Stimulated activated effector memory CD8-positive, alpha-beta T cell treated with anti-CD3 and anti-CD28 coated beads, Interleukin-12 subunit alpha, Interleukin-12 subunit beta, amount 100 ng/mL, for 72 hours (primary cell): ENCODE measurements around the gene TCL1B.
"Not testable (repeated sequence)": the region's sequence is repeated elsewhere in the genome, so short reads cannot be mapped to it uniquely, and the experiment has no call there.

Source experiments
- ATAC-seq: fragments of 150-1000 bp; cut with Tn5 transposase; 2 replicates; pipeline ENCODE4 v1.10.0; 2021
- DNase-seq, 2 donors: peaks; one replicate each; pipeline ENCODE4 v3.0.0; 2021 to 2022; ENCODE audit warnings: low spot score in 2 of 2
- H3K27ac Mint-ChIP-seq: one replicate; pipeline ENCODE4 v1.8.0; 2022; ENCODE audit warnings: mild to moderate bottlenecking, mixed read lengths
- H3K36me3 Mint-ChIP-seq: one replicate; pipeline ENCODE4 v1.8.0; 2022; ENCODE audit warnings: mild to moderate bottlenecking, mixed read lengths
- H3K4me1 Mint-ChIP-seq: one replicate; pipeline ENCODE4 v1.8.0; 2022; ENCODE audit warnings: mixed read lengths
- H3K4me3 Mint-ChIP-seq: one replicate; pipeline ENCODE4 v1.8.0; 2022; ENCODE audit warnings: mild to moderate bottlenecking, mixed read lengths
- H3K9me3 Mint-ChIP-seq: one replicate; pipeline ENCODE4 v1.8.0; 2022; ENCODE audit warnings: mixed read lengths

Gene TCL1B

DNA sequence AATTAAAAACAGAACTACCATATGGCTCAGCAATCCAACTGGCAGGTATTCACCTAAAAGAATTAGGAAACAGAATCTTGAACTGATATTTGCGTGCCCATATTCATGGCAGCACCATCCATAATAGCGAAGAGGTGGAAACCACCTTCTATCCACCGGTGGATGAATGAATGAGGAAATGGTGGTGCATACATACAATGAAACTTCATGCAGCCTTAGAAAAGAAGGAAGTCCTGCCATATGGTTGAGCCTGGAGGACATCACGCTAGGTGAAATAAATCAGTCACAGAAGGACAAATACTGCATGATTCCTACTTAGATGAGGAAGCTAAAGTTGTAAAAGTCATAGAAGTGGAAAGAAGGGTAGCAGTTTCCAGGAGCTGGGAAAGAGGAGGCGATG, 21.1 kb downstream of the TCL1B start:
- DNase-seq: no peak
- H3K27ac Mint-ChIP-seq: no peak overlapping the region
- no peak for ATAC-seq

GRCh38 chr14:95710106-95710505, 23.9 kb downstream of the TCL1B start:
- H3K27ac Mint-ChIP-seq: no peak overlapping the region
- H3K9me3 Mint-ChIP-seq: no peaks in the 10 kb centered on the region
- ATAC-seq (no peak), DNase-seq (no peak)
- H3K4me3 Mint-ChIP-seq: no peak overlapping the region
- no peaks in the 10 kb centered on the region for H3K36me3 Mint-ChIP-seq
- H3K4me1 Mint-ChIP-seq: no peaks in the 10 kb centered on the region

More for the DNA sequence above, 21.1 kb downstream of the TCL1B start:
- Mint-ChIP-seq H3K4me1 (no peaks in the 10 kb centered on the region), H3K36me3 (no peaks in the 10 kb centered on the region), H3K4me3 (no peak overlapping the region), H3K9me3 (no peaks in the 10 kb centered on the region)

DNA sequence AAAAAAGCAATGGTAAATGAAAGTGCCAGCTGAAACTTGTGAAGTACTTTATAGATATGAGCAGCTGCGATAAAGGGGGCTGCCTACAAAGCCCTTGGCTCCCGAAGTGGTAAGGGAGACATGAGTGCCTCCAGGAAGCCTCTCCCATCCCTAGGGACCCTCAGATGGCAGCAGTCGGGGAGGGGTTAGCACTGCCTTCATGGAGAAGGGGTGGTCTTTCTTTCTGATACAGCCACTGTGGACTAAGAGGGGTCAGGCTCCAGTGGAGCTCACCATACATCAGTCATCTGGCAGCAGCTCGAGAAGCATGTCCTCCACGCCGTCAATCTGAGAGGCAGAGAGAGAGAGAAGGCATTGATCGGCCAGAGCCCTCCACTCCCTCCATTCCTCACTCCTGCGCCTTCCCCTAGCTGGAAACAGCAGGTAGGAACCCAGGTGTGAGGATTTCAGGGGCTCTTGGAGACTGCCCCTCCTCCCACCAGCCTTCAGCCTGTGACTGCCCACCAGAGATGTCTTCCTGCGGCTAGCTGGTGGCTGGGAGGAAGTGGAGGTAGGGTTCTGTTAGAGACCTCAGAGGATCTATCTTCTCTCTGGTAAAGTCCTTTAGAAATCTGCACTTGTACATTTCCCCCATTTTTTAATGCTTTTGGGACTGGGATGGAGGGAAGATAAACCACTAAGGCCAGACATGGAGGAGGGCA, 25.4 kb downstream of the TCL1B start:
- Mint-ChIP-seq H3K4me1 (no peaks in the 10 kb centered on the region), H3K36me3 (no peaks in the 10 kb centered on the region), H3K27ac (peak overlapping the region; percentile 43), H3K9me3 (no peaks in the 10 kb centered on the region), H3K4me3 (peak overlapping the region; percentile 27)
- no peak for DNase-seq
- ATAC-seq: peak; percentile 37

DNA sequence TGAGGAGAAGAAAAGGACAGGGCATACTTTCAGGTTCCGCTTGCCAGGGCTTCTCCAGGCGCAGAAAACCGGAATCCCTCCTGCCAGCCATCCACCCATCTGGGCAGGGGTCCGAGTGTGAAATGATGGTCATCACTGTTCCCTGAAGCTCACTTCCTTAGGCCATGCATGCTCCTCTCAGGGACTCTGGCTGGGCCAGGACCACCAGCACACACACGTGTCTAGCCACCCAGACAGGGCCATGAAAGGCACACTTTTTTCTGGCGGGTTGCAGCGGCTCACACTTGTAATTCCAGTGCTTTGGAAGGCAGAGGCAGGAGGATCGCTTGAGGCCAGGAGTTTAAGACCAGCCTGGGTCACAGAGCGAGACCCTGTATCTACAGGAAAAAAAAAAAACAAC, 26.2 kb downstream of the TCL1B start:
- ATAC-seq (no peak), DNase-seq (no peak)
- Mint-ChIP-seq H3K9me3 (no peaks in the 10 kb centered on the region), H3K27ac (peak overlapping the region; percentile 43), H3K36me3 (no peaks in the 10 kb centered on the region), H3K4me1 (no peaks in the 10 kb centered on the region), H3K4me3 (peak overlapping the region; percentile 27)

DNA sequence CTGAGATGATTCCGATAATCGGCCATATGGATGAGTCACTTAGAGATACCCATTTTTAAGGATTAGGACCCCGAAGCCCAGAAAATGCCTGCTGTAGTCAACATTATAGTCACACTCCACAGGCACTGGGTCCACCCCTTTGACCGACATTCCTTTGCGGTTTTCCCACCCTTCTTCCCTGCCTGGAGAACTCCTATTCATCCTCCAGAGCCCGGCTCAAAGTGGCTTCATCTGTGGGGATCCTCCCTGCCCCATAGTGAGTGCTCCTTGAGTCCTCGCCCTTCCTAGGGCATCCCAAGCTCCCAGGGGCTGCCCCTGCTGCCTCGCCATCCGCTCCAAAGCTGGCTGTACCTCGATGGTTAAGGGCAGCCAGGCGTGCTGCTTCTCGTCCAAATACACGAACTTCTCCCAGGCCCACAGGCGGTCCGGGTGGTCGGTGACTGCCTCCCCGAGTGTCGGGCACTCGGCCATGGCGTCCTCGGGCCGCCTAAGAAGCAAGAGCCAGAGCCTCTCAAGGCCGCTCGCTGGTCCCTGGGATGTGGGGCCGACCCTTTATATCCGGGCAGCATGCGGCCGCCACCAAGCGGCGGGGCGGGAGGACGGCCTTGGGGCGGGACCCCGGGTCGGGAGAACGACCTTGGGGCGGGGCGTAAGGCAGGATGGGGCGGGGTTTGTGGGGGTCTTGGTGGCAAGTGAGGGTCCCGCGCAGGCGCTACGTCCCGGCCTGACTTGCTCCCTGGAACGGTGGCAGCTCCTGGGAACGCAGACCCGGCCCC, 27.6 kb downstream of the TCL1B start, which contains the start of gene TCL1A:
TCL1A (minus strand) TSS at position 530 of the 776 bp plus-strand sequence; CDS start at position 471, 59 bp downstream.
- ATAC-seq: no peak
- Mint-ChIP-seq H3K4me3 (no peak within 1 kb of the TSS), H3K27ac (no peak within 1 kb of the TSS), H3K4me1 (no peaks in the 10 kb centered on the region), H3K9me3 (no peaks in the 10 kb centered on the region), H3K36me3 (no peaks in the 10 kb centered on the region)
- no peak for DNase-seq

DNA sequence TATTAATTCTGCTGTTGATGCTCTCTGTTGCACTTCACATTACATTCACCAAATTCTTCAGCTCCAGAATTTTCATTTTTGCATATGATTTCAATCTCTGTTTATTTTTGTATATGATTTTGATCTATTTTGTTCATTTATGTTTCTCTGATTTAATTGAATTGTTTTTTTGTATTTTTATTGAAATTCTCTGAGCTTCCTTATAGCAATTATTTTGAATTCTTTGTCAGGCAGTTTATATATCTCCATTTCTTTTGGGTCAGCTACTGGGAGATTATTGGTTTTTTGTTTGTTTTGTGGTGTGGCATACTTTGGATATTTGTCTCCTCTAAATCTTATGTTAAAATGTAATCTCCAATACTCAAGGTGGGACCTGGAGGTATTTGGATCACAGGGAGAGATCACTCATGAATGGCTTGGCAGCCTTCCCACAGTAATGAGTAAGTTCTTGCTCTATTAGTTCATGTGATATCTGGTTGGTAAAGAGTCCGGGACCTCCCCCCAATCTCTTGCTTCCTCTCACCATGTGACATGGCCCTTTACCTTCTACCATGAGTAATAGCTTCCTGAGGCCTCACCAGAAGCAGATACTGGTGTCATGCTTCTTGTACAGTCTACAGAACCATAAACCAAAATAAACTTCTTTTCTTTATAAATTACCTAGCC, 36.4 kb downstream of the TCL1B start:
- Mint-ChIP-seq H3K4me3 (no peak overlapping the region), H3K36me3 (no peaks in the 10 kb centered on the region), H3K27ac (no peak overlapping the region), H3K4me1 (no peaks in the 10 kb centered on the region), H3K9me3 (peaks cover 10% of the 10 kb centered on the region)
- no peak for ATAC-seq
- no peak for DNase-seq

DNA sequence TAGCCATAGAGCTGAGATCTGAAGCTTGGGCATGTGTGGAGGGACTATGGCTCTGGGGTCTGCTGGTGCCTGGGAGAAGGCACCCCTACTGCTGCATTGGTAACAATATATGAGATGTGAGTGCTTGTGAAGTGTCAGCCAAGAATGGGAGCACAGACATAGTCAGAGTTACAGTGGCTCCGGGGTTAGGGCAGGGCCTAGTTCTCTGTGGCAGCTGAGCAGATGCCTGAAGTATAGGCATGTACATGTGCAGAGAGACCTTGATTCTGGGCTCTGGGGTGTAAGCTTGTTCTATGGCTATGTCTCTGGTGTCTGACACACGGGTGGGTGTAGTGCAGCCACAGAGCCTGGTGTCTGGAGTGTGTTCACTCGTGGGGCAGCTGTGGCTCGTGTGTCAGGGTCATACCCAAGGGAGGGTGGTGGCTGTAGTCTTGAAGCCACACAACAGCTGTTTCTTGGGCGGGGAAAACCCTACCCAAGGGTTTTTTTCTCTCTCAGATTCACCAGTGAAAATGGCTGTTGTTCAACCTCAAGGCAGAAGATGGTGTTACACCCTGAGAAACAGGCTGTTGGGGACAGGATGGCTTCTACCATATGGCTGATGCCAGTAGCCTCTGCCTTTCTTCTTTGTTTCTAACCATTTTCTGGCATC, 39.6 kb downstream of the TCL1B start:
- Mint-ChIP-seq H3K27ac (no peak overlapping the region), H3K36me3 (no peaks in the 10 kb centered on the region), H3K9me3 (peaks cover 10% of the 10 kb centered on the region), H3K4me3 (no peak overlapping the region), H3K4me1 (no peaks in the 10 kb centered on the region)
- ATAC-seq (no peak), DNase-seq (no peak)

- DNase-seq (no peak), ATAC-seq (no peak)
- Mint-ChIP-seq H3K4me1 (no peaks in the 10 kb centered on the region), H3K4me3 (no peak overlapping the region), H3K36me3 (no peaks in the 10 kb centered on the region), H3K27ac (no peak overlapping the region), H3K9me3 (peaks cover 8% of the 10 kb centered on the region)
Measured at GRCh38 chr14:95727056-95727700, 41.0 kb downstream of the TCL1B start.

DNA sequence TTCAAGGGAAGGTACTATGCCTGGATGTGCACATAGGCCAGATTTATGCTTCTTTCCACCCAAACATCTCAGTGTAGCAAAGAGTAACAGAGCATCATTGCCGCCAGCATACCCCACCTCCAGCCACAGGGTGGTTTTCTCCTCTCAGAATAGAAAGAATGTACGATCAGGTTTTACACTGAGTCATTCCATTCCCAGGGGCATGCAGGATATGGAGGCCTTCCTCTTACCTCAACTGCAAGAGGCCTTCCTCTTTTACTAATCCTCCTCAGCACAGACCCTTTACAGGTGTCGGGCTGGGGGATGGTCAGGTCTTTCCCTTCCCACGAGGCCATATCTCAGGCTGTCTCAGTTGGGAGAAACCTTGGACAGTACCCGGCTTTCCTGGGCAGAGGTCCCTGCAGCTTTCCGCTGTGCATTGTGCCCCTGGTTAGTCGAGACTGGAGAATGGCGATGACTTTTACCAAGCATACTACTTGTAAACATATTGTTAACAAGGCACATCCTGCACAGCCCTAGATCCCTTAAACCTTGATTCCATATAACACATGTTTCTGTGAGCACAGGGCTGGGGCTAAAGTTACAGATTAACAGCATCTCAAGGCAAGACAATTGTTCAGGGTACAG, 43.3 kb downstream of the TCL1B start:
- H3K9me3 Mint-ChIP-seq, H3K4me1 Mint-ChIP-seq: not testable (repeated sequence)

GRCh38 chr14:95730126-95730525, 43.9 kb downstream of the TCL1B start:
- Mint-ChIP-seq H3K36me3 (no peaks in the 10 kb centered on the region), H3K27ac (no peak overlapping the region)
- ATAC-seq: no peak

More for the DNA sequence above, 43.3 kb downstream of the TCL1B start:
- not testable (repeated sequence) for H3K36me3 Mint-ChIP-seq, ATAC-seq, H3K27ac Mint-ChIP-seq, H3K4me3 Mint-ChIP-seq, DNase-seq

GRCh38 chr14:95733212-95733611, 47.0 kb downstream of the TCL1B start:
- H3K36me3 Mint-ChIP-seq: no peaks in the 10 kb centered on the region
- no peaks in the 10 kb centered on the region for H3K4me1 Mint-ChIP-seq
- H3K9me3 Mint-ChIP-seq: no peaks in the 10 kb centered on the region
- DNase-seq (no peak), ATAC-seq (no peak)
- no peak overlapping the region for H3K4me3 Mint-ChIP-seq
- no peak overlapping the region for H3K27ac Mint-ChIP-seq

More at GRCh38 chr14:95730126-95730525, 43.9 kb downstream of the TCL1B start:
- H3K9me3 Mint-ChIP-seq: no peaks in the 10 kb centered on the region
- no peak for DNase-seq
- H3K4me1 Mint-ChIP-seq: no peaks in the 10 kb centered on the region
- no peak overlapping the region for H3K4me3 Mint-ChIP-seq

- Mint-ChIP-seq H3K36me3 (no peaks in the 10 kb centered on the region), H3K27ac (peak overlapping the region; percentile 23), H3K4me3 (no peak overlapping the region), H3K4me1 (peaks cover 17% of the 10 kb centered on the region), H3K9me3 (peaks cover 6% of the 10 kb centered on the region)
- no peak for ATAC-seq
- no peak for DNase-seq
Measured at GRCh38 chr14:95739356-95739755, 53.1 kb downstream of the TCL1B start.

DNA sequence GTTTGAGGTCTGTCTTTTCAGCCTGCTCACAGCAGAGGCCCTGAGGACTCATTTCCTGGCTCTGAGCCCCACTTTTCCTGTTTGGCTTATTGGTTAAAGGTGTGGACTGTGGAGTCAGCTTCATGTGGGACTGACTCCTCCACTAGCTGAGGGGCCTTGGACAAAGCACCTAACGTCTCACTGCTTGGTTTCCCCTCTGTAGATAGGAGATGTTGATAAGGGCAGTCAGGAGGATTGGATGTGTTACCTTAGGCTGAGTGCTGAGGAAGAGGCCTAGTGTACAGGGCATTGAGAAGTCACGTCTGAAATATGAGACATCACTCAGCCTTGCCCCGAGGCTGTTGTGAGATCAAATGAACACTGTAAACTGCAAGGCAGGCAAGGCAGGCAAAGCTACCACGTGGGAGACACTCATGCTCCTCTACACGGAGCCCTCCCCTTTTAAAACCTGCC, 54.8 kb downstream of the TCL1B start:
- Mint-ChIP-seq H3K4me3 (no peak overlapping the region), H3K9me3 (peaks cover 6% of the 10 kb centered on the region), H3K4me1 (peaks cover 17% of the 10 kb centered on the region), H3K36me3 (no peaks in the 10 kb centered on the region), H3K27ac (no peak overlapping the region)
- no peak for DNase-seq
- no peak for ATAC-seq

DNA sequence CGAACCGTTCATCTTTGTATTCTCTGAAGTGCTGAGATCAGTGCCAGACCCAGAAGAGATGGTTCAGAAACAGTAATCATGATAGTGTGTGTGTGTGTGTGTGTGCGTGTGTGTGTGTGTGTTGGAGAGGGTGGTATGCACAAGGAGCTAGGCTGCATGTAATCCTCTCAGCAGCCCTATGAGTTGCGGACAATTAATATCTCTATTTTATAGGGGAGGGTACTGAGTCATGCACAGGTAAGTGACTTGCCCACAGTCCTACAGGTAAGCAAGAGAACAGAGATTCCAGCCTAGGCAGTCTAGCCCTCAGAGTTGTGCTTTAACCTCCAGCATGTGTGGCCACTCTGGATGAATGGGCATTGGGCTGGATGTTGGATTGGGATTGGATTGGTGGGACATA, 55.6 kb downstream of the TCL1B start:
- Mint-ChIP-seq H3K4me3 (no peak overlapping the region), H3K27ac (no peak overlapping the region), H3K4me1 (peaks cover 17% of the 10 kb centered on the region), H3K36me3 (no peaks in the 10 kb centered on the region), H3K9me3 (peaks cover 6% of the 10 kb centered on the region)
- DNase-seq (no peak), ATAC-seq (no peak)
